Chondrocyte (in vitro differentiated cells): ENCODE data around the gene IL1B. TPM values are rescaled to one million over a fixed set of nuclear protein-coding genes. Genes with fewer than 3 reads are reported as not detected.

Experiments
- DNase-seq: peaks from one replicate; pipeline ENCODE4 v3.0.0; 2021; ENCODE audit warnings: mixed read lengths, low spot score
- H3K27ac Mint-ChIP-seq: one replicate; pipeline ENCODE4 v1.8.0; 2021; ENCODE audit warnings: mild to moderate bottlenecking, moderate library complexity, mixed read lengths; ENCODE audit not compliant: unreplicated experiment
- H3K27me3 Mint-ChIP-seq: 2 replicates; pipeline ENCODE4 v1.8.0; 2021; ENCODE audit warnings: low read depth, mixed read lengths
- H3K36me3 Mint-ChIP-seq: 2 replicates; pipeline ENCODE4 v1.8.0; 2021; ENCODE audit warnings: low read depth, mixed read lengths
- H3K4me1 Mint-ChIP-seq: 2 replicates; pipeline ENCODE4 v1.8.0; 2021; ENCODE audit warnings: low read depth, mild to moderate bottlenecking, mixed read lengths
- H3K4me3 Mint-ChIP-seq: one replicate; pipeline ENCODE4 v1.8.0; 2021; ENCODE audit warnings: mild to moderate bottlenecking, moderate library complexity, mixed read lengths; ENCODE audit not compliant: unreplicated experiment
- H3K9me3 Mint-ChIP-seq: 2 replicates; pipeline ENCODE4 v1.8.0; 2021; ENCODE audit warnings: low read depth, mixed read lengths
- total RNA-seq: library from RNA; stranded (reverse); gene quantifications from 3 replicates; pipeline ENCODE4 v1.2.1, GENCODE V29; 2021
- TF ChIP-seq, protein P1 (sequence below): fragments of 200-600 bp; sonication (generic); IDR thresholded peaks from 2 replicates; pipeline ENCODE4 v1.5.0; 2021; ENCODE audit warnings: antibody characterized with exemption, mild to moderate bottlenecking, moderate library complexity

The IL1B gene
- total RNA-seq, 1 donor from 2014 or later, result not detected

- Mint-ChIP-seq H3K9me3 (peaks cover 2% of the 10 kb centered on the region), H3K27me3 (no peaks in the 10 kb centered on the region), H3K36me3 (peaks cover 1% of the 10 kb centered on the region), H3K4me1 (peaks cover 45% of the 10 kb centered on the region), H3K27ac (peak overlapping the region; percentile 89), H3K4me3 (no peak overlapping the region)
- TF ChIP-seq, protein P1, sequence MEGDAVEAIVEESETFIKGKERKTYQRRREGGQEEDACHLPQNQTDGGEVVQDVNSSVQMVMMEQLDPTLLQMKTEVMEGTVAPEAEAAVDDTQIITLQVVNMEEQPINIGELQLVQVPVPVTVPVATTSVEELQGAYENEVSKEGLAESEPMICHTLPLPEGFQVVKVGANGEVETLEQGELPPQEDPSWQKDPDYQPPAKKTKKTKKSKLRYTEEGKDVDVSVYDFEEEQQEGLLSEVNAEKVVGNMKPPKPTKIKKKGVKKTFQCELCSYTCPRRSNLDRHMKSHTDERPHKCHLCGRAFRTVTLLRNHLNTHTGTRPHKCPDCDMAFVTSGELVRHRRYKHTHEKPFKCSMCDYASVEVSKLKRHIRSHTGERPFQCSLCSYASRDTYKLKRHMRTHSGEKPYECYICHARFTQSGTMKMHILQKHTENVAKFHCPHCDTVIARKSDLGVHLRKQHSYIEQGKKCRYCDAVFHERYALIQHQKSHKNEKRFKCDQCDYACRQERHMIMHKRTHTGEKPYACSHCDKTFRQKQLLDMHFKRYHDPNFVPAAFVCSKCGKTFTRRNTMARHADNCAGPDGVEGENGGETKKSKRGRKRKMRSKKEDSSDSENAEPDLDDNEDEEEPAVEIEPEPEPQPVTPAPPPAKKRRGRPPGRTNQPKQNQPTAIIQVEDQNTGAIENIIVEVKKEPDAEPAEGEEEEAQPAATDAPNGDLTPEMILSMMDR, result no peak
- DNase-seq, result no peak
Measured at GRCh38 chr2:112812318-112813267, 24.0 kb downstream of the IL1B start.

GRCh38 chr2:112811841-112812306 lies 24.7 kb downstream of the IL1B start:
- no peak overlapping the region for H3K4me3 Mint-ChIP-seq
- peaks cover 6% of the 10 kb centered on the region for H3K36me3 Mint-ChIP-seq
- TF ChIP-seq, protein P1, result no peak
- H3K4me1 Mint-ChIP-seq, result peaks cover 38% of the 10 kb centered on the region
- H3K9me3 Mint-ChIP-seq, result peaks cover 8% of the 10 kb centered on the region
- no peak for DNase-seq
- H3K27me3 Mint-ChIP-seq, result no peaks in the 10 kb centered on the region
- peak overlapping the region; percentile 89 for H3K27ac Mint-ChIP-seq

DNA sequence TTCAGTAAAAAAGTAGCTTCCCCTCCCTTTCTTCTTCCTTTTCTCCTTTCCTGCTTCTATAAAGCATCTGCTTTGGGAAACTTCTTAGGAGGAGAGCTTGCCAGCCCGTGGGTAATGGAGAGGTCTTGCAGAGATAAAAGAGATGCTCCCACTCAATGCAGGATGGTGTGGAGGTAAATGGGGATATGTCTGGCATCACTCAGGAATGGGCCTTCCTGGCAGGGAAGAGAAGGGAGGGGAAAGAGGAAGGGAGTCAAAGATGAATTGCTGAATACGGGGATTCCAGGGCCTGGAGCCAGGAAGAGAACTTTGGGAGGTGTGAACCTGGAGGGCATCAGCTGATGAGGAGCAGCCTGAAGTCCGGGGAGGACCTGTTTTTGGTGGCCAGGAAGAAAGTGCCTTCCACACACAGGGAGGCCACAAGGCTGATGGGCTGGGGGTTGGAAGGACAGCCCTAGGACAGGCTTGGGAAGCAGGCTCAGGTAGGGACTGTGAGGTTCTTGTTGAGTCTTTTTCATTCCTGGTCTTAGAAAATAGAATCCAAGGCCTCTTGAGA lies 25.2 kb downstream of the IL1B start:
- DNase-seq, result no peak
- Mint-ChIP-seq H3K4me3 (no peak overlapping the region), H3K27ac (peak overlapping the region; percentile 89), H3K4me1 (peaks cover 37% of the 10 kb centered on the region), H3K27me3 (no peaks in the 10 kb centered on the region), H3K36me3 (peaks cover 6% of the 10 kb centered on the region), H3K9me3 (peaks cover 12% of the 10 kb centered on the region)
- TF ChIP-seq, protein P1, result no peak

GRCh38 chr2:112809112-112809511 lies 27.5 kb downstream of the IL1B start:
- Mint-ChIP-seq H3K27ac (no peak overlapping the region), H3K9me3 (peaks cover 12% of the 10 kb centered on the region), H3K4me3 (no peak overlapping the region), H3K36me3 (peaks cover 6% of the 10 kb centered on the region), H3K4me1 (peaks cover 41% of the 10 kb centered on the region), H3K27me3 (no peaks in the 10 kb centered on the region)
- no peak for DNase-seq
- TF ChIP-seq, protein P1, result no peak

DNA sequence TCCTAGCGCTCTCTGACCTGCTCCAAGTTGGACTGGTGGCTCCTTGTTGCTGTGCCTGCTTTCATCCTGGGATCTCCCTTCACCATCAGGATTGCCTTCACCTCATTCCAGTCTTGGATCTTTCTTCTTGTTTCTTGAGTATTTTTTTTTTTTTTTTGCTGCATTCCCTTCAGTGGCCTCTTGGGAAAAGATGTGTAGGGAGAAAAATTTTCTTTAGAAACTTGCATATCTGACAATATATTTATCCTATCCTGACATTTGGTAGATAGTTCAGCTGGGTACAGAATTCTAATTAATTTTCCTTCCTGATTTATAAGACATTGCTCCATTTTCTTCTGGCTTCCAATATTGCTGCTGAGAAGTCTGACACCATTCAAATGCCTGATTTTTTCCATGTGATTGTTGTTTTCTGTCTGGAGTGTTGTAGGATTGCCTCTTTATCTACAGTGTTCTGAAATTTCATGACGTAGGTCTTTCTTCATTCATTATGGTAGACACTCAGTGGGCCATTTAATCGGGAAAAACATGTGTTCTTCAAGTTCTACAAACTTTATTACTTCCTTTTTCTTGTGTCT lies 29.3 kb downstream of the IL1B start:
- H3K9me3 Mint-ChIP-seq, result peaks cover 12% of the 10 kb centered on the region
- peaks cover 35% of the 10 kb centered on the region for H3K4me1 Mint-ChIP-seq

More for the DNA sequence above, 29.3 kb downstream of the IL1B start:
- no peak for DNase-seq
- Mint-ChIP-seq H3K27me3 (no peaks in the 10 kb centered on the region), H3K27ac (no peak overlapping the region), H3K36me3 (peaks cover 6% of the 10 kb centered on the region), H3K4me3 (no peak overlapping the region)
- TF ChIP-seq, protein P1, result no peak
